Keratinocyte (primary cell): ENCODE data around the gene UBASH3B. TPM values are rescaled to one million over a fixed set of nuclear protein-coding genes. Genes with fewer than 3 reads are reported as not detected.
"Not testable (repeated sequence)": the region's sequence is repeated elsewhere in the genome, so short reads cannot be mapped to it uniquely, and the experiment has no call there.

ENCODE experiments used
- DNase-seq: peaks from one replicate; pipeline ENCODE4 v3.0.0-alpha.2; 2011; ENCODE audit warnings: low read depth, missing footprints, low spot score
- FAIRE-seq: peaks from 2 replicates; lab custom pipeline; 2011; peaks lifted over from hg19 to GRCh38; lab: Jason Lieb, UNC
- H2AFZ ChIP-seq: 2 replicates; pipeline ENCODE4 v1.6.0; 2012; ENCODE audit warnings: low read length, control low read depth, inconsistent platforms; ENCODE audit not compliant: control insufficient read depth
- H3K27ac ChIP-seq: 2 replicates; pipeline ENCODE4 v1.5.1; 2011; ENCODE audit warnings: low read length; ENCODE audit not compliant: control insufficient read depth, insufficient read depth
- H3K27me3 ChIP-seq: 3 replicates; pipeline ENCODE4 v1.6.0; 2011; ENCODE audit warnings: low read length; ENCODE audit not compliant: control insufficient read depth, insufficient read depth; ENCODE audit errors: extremely low read depth
- H3K36me3 ChIP-seq, 2 experiments: 2 replicates in 1 of 2; 3 replicates in 1 of 2; pipeline ENCODE4 v1.5.1; 2011; ENCODE audit warnings: low read length in 2 of 2, mild to moderate bottlenecking in 1 of 2; ENCODE audit not compliant: control insufficient read depth in 2 of 2, insufficient read depth in 2 of 2; ENCODE audit errors: extremely low read depth in 1 of 2
- H3K4me1 ChIP-seq: 3 replicates; pipeline ENCODE4 v1.5.1; 2011; ENCODE audit warnings: low read length; ENCODE audit not compliant: control insufficient read depth, insufficient read depth; ENCODE audit errors: extremely low read depth
- H3K4me2 ChIP-seq: 3 replicates; pipeline ENCODE4 v1.6.0; 2011; ENCODE audit warnings: low read depth, low read length; ENCODE audit not compliant: control insufficient read depth, insufficient read depth; ENCODE audit errors: extremely low read depth
- H3K4me3 ChIP-seq, 3 experiments: fragments of 200-600 bp in 1 of 3; sonication (generic) in 1 of 3; 2 replicates in 2 of 3; 3 replicates in 1 of 3; pipeline ENCODE4 v1.5.1; 2011 to 2016; ENCODE audit warnings: low read length in 3 of 3, mild to moderate bottlenecking in 3 of 3, control low read depth in 2 of 3, inconsistent platforms in 1 of 3, low read depth in 1 of 3, mixed read lengths in 1 of 3, mixed run types in 1 of 3, moderate library complexity in 1 of 3; ENCODE audit not compliant: control insufficient read depth in 2 of 3, insufficient read depth in 2 of 3; ENCODE audit errors: extremely low read depth in 1 of 3
- H3K79me2 ChIP-seq: 2 replicates; pipeline ENCODE4 v1.6.0; 2012; ENCODE audit warnings: low read length; ENCODE audit not compliant: control insufficient read depth, insufficient read depth
- H3K9ac ChIP-seq: 3 replicates; pipeline ENCODE4 v1.6.0; 2011; ENCODE audit warnings: low read length; ENCODE audit not compliant: control insufficient read depth, insufficient read depth; ENCODE audit errors: extremely low read depth
- H3K9me1 ChIP-seq: 3 replicates; pipeline ENCODE4 v1.6.0; 2011; ENCODE audit warnings: low read length; ENCODE audit not compliant: control insufficient read depth, insufficient read depth; ENCODE audit errors: extremely low read depth
- H3K9me3 ChIP-seq: 2 replicates; pipeline ENCODE4 v1.5.1; 2012; ENCODE audit warnings: low read depth, low read length; ENCODE audit not compliant: control insufficient read depth
- H4K20me1 ChIP-seq: 3 replicates; pipeline ENCODE4 v1.6.0; 2011; ENCODE audit warnings: low read length; ENCODE audit not compliant: control insufficient read depth, insufficient read depth; ENCODE audit errors: extremely low read depth
- EZH2 ChIP-seq: IDR thresholded peaks from one replicate; pipeline ENCODE4 v1.6.1; 2012; ENCODE audit warnings: inconsistent platforms, mild to moderate bottlenecking, low read length, moderate library complexity
- dilution Hi-C: fragments of 300-500 bp; cut with MboI; formaldehyde crosslinking; loops from one replicate; pipeline ENCODE4 v1.7.0; 2020; ENCODE audit warnings: low sequenced_read_pairs; ENCODE audit not compliant: extremely low pct_ligation_motif_present
- polyA plus RNA-seq, 5 experiments: library from polyadenylated mRNA; depleted of rRNA in 3 of 5; stranded (reverse) in 3 of 5; stranded (forward) in 1 of 5; unstranded in 1 of 5; fragments of >200 nt; gene quantifications; 1 replicate in 1 of 5; 2 replicates in 3 of 5; 3 replicates in 1 of 5; pipeline versions ENCODE4 v1.2.1 to v1.2.3, GENCODE V29; 2011 to 2012; ENCODE audit warnings: missing spikeins in 2 of 5, low read depth in 1 of 5, low replicate concordance in 1 of 5
- TF ChIP-seq, protein P1 (sequence below), 3 experiments: IDR thresholded peaks in 1 of 3; conservative IDR thresholded peaks in 1 of 3; optimal IDR thresholded peaks in 1 of 3; 2 replicates in 2 of 3; 3 replicates in 1 of 3; pipeline versions ENCODE3 to v1.5.1; 2011; ENCODE audit warnings: low read length in 3 of 3, mild to moderate bottlenecking in 3 of 3, moderate library complexity in 2 of 3, control low read depth in 1 of 3, inconsistent platforms in 1 of 3; ENCODE audit not compliant: insufficient read depth in 2 of 3; ENCODE audit errors: extremely low read depth in 1 of 3

The UBASH3B gene
- polyA plus RNA-seq, 1 donor (not counting 4 experiments of a cell fraction or from before 2014, with no cell fraction given) = 25.0 TPM

GRCh38 chr11:122729139-122729538, 73.6 kb downstream of the UBASH3B start:
- no peak overlapping the region for H3K4me2 ChIP-seq
- dilution Hi-C loops = no loop called here
- H3K4me3 ChIP-seq = no peak overlapping the region
- TF ChIP-seq, protein P1, sequence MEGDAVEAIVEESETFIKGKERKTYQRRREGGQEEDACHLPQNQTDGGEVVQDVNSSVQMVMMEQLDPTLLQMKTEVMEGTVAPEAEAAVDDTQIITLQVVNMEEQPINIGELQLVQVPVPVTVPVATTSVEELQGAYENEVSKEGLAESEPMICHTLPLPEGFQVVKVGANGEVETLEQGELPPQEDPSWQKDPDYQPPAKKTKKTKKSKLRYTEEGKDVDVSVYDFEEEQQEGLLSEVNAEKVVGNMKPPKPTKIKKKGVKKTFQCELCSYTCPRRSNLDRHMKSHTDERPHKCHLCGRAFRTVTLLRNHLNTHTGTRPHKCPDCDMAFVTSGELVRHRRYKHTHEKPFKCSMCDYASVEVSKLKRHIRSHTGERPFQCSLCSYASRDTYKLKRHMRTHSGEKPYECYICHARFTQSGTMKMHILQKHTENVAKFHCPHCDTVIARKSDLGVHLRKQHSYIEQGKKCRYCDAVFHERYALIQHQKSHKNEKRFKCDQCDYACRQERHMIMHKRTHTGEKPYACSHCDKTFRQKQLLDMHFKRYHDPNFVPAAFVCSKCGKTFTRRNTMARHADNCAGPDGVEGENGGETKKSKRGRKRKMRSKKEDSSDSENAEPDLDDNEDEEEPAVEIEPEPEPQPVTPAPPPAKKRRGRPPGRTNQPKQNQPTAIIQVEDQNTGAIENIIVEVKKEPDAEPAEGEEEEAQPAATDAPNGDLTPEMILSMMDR (optimal IDR thresholded peaks at IDR 0.05 in 1 of 3, IDR thresholded peaks at IDR 0.05 in 1 of 3, conservative IDR thresholded peaks at IDR 0.05 in 1 of 3; ENCODE audit: extremely low read depth in 1 of 3, insufficient read depth in 2 of 3, low read length in 3 of 3) = no peak
- no peak for TF ChIP-seq EZH2
- peaks cover 49% of the 10 kb centered on the region for H3K79me2 ChIP-seq
- no peaks in the 10 kb centered on the region for H3K27me3 ChIP-seq
- no peak overlapping the region for H3K9ac ChIP-seq
- peaks cover 0 to 5% of the 10 kb centered on the region in 2 experiments for H3K36me3 ChIP-seq
- H3K9me3 ChIP-seq = no peaks in the 10 kb centered on the region
- peaks cover 5% of the 10 kb centered on the region for H4K20me1 ChIP-seq
- FAIRE-seq = no peak
- DNase-seq = no peak
- no peak overlapping the region for H3K27ac ChIP-seq
- no peaks in the 10 kb centered on the region for H3K9me1 ChIP-seq
- H2AFZ ChIP-seq = no peak overlapping the region
- H3K4me1 ChIP-seq = peaks cover 4% of the 10 kb centered on the region

DNA sequence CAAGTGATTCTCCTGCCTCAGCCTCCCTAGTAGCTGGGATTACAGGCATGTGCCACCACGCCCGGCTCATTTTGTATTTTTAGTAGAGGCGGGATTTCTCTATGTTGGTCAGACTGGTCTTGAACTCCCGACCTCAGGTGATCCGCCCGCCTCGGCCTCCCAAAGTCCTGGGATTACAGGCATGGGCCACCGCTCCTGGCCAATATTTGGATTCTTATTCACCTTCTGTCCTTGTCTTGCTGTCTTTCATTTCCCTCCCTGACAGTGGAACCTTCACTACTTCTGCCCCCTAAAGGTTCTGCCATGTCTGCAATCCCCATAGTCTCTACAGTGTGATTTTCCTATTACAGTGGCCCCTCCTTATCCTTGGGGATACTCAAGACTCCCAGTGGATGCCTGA, 75.2 kb downstream of the UBASH3B start:
- H3K36me3 ChIP-seq, H3K27ac ChIP-seq, H3K4me1 ChIP-seq, dilution Hi-C loops, H3K4me3 ChIP-seq, H3K9me1 ChIP-seq, H3K27me3 ChIP-seq, FAIRE-seq, H2AFZ ChIP-seq, H3K9ac ChIP-seq, DNase-seq, H3K4me2 ChIP-seq, H4K20me1 ChIP-seq, H3K9me3 ChIP-seq: not testable (repeated sequence)
- H3K79me2 ChIP-seq = peaks cover 41% of the 10 kb centered on the region

DNA sequence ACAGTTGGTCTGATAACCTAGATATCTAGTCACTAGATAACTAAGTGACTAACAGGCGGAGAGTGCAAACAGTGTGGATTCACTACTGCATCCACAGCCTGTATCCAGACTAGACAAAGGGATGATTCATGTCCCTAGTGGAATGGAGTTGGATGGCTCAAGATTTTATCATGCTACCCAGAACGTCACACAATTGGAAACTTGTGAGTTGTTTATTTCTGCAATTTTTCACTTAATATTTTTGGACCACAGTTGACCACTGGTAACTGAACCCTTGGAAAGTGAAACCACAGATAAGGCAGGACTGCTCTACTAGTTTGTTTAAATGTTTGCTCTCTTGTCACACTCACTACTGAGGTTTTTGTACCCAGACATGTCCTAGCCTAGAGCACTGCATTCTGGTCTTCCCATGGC, 76.0 kb downstream of the UBASH3B start:
- Histone ChIP-seq H3K27ac (no peak overlapping the region), H3K9ac (no peak overlapping the region), H2AFZ (no peak overlapping the region), H3K27me3 (no peaks in the 10 kb centered on the region), H3K4me1 (peaks cover 4% of the 10 kb centered on the region), H4K20me1 (peaks cover 3% of the 10 kb centered on the region), H3K9me1 (no peaks in the 10 kb centered on the region), H3K4me3 (no peak overlapping the region), H3K9me3 (no peaks in the 10 kb centered on the region), H3K4me2 (no peak overlapping the region), H3K79me2 (peaks cover 37% of the 10 kb centered on the region), H3K36me3 (peaks cover 0 to 7% of the 10 kb centered on the region in 2 experiments)
- no peak for DNase-seq
- TF ChIP-seq, protein P1 (optimal IDR thresholded peaks at IDR 0.05 in 1 of 3, IDR thresholded peaks at IDR 0.05 in 1 of 3, conservative IDR thresholded peaks at IDR 0.05 in 1 of 3; ENCODE audit: extremely low read depth in 1 of 3, insufficient read depth in 2 of 3, low read length in 3 of 3) = no peak
- TF ChIP-seq EZH2 = no peak
- FAIRE-seq = peak; percentile 65
- dilution Hi-C loops = no loop called here
